ENCODE data around the gene TBC1D17.

TBC1D17 gene

GRCh38 chr19:49839713-49840112 lies 37.8 kb upstream of the TBC1D17 start:
- no peak for TF ChIP-seq CTCF (IDR thresholded peaks at IDR 0.05; ENCODE audit: low read length, missing control alignments)
- DNase-seq (ENCODE audit: low read depth), result no peak
- H3K4me3 ChIP-seq (replicated peaks; ENCODE audit: low read depth, low read length), result no peak overlapping the region

DNA sequence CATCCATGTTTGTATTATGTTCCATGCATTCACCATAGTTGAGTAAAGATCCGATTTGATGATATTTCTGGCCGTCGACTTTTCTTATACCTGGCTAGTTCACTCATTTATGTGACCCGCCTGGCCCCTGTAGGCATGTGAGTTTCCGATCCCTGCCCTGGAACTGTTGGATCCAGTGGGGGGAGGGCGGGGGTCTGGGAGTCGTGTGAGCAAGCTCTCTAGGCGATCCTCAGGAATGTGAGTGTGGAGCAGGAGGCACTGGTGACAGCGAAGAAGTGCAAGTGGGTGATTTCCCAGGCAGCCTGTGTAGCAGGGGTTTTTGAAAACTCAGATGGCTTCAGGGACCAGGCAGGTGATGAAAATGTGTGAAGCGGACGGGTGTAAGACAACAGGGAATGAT lies 37.2 kb upstream of the TBC1D17 start:
- DNase-seq (ENCODE audit: low read depth), result no peak
- no peak overlapping the region for H3K4me3 ChIP-seq (replicated peaks; ENCODE audit: low read depth, low read length)
- TF ChIP-seq CTCF (IDR thresholded peaks at IDR 0.05; ENCODE audit: low read length, missing control alignments), result no peak

DNA sequence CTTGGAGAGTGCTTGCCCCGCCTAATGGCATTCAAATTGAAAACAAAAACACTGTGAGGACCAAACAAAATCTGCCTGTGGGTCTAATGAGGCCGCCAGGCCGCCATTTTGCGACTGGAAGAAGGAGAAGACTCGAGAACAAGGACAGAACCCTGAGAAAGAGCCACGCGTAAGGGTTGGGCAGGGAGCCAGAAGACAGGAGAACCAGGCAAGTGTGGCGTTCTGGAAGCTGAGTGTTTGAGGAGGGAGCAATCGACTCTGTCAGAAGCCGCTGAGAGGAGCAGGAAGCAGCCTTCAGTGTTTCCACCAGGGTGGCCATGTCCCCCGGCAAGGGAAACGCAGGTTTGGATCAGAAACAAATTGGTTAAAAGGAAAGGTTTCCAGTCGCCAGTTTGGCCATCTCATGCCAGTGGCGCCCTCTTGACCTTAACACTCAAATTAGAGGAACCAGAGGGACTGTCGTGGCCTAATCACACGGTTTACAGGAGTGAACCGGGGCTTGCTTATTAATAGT lies 36.7 kb upstream of the TBC1D17 start:
- no peak overlapping the region for H3K4me3 ChIP-seq (replicated peaks; ENCODE audit: low read depth, low read length)
- TF ChIP-seq CTCF (IDR thresholded peaks at IDR 0.05; ENCODE audit: low read length, missing control alignments), result no peak
- no peak for DNase-seq (ENCODE audit: low read depth)

- DNase-seq (ENCODE audit: low read depth), result no peak
Observed at GRCh38 chr19:49843265-49843664, 34.2 kb upstream of the TBC1D17 start.

GRCh38 chr19:49844138-49845095 lies 33.1 kb upstream of the TBC1D17 start:
- DNase-seq (ENCODE audit: low read depth), result no peak
- H3K4me3 ChIP-seq (replicated peaks; ENCODE audit: low read depth, low read length), result no peak overlapping the region
- TF ChIP-seq CTCF (IDR thresholded peaks at IDR 0.05; ENCODE audit: low read length, missing control alignments), result no peak

More at GRCh38 chr19:49843265-49843664, 34.2 kb upstream of the TBC1D17 start:
- no peak for TF ChIP-seq CTCF (IDR thresholded peaks at IDR 0.05; ENCODE audit: low read length, missing control alignments)
- no peak overlapping the region for H3K4me3 ChIP-seq (replicated peaks; ENCODE audit: low read depth, low read length)

DNA sequence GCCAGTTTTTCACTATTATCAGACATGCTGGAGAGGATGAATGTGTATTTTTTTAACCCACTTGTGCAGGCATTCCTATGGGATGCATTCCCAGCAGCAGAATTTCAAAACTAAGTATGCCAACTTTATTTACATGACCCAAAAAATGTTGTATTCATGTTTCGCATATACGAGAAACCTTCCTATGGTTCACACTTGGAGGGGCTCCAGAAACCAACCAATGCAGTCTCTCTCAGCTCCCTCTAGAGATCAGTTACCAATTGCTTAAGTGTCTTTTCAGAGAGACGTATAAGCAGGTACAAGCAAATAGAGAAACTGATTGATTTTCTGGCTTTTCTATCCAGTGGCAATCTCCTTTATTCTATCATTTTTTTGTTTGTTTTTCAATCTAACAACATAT lies 32.1 kb upstream of the TBC1D17 start:
- no peak for DNase-seq (ENCODE audit: low read depth)
- TF ChIP-seq CTCF (IDR thresholded peaks at IDR 0.05; ENCODE audit: low read length, missing control alignments), result no peak
- no peak overlapping the region for H3K4me3 ChIP-seq (replicated peaks; ENCODE audit: low read depth, low read length)
